ENCODE measurements around the gene ZRSR2. TPM values are rescaled to one million over a fixed set of nuclear protein-coding genes. Genes with fewer than 3 reads are reported as not detected.

Gene ZRSR2
- total and polyA plus RNA-seq, 11 donors, result 3.1 to 18.9 (median 7.6) TPM

DNA sequence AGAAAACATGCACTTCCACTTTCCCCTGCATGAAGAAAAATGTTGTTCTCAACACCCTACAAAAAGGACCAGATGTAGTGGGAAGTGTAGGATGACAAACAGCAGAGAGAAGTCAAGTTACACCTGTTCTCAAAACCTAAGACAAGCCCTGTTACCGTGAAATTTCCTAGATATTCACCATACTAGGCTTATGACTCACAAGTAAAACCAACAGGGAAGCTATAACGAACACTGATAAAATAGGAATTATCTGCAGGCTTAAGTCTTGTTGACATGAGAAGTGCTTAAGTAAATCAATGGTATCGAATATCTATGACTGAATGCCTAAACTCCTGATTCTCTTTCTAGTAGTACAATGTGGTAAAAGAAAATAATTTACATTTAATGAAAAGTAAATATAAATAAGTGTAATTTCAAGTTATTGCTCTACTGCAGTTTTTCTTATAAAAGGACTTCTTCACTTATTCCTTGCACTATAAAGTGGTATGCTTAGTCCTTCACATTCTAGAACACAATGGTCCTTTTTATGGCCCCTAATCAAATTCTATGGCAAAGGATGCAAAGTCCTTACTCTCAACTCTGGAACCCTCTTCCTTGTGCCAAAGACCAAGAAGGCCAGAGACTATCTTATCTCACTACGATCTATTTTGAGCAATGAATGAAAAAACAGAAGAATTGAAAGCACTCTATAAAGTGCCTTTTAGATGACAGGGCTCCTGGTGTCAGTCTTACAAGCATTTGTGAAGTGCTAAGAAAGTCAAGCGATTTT lies 44.7 kb downstream of the ZRSR2 start:
- Histone ChIP-seq H3K27ac (no peak overlapping the region), H3K9me3 (no peaks in the 10 kb centered on the region), H3K4me3 (no peak overlapping the region), H3K4me1 (peaks cover 0 to 7% (median 0%) of the 10 kb centered on the region in 12 donors), H3K27me3 (no peaks in the 10 kb centered on the region), H3K36me3 (peaks cover 0 to 21% (median 0%) of the 10 kb centered on the region in 9 donors)
- ATAC-seq (no peak), DNase-seq (no peak)
- whole genome bisulfite sequencing, 4 donors, result 43 to 65% (median 51%) methylated on average over 5 of the region's 5 CpGs
- intact Hi-C loops (cut with DNase I), result no loop called here
- TF ChIP-seq POLR2A (IDR thresholded peaks at IDR 0.05), result no peak
- TF ChIP-seq, protein P1, sequence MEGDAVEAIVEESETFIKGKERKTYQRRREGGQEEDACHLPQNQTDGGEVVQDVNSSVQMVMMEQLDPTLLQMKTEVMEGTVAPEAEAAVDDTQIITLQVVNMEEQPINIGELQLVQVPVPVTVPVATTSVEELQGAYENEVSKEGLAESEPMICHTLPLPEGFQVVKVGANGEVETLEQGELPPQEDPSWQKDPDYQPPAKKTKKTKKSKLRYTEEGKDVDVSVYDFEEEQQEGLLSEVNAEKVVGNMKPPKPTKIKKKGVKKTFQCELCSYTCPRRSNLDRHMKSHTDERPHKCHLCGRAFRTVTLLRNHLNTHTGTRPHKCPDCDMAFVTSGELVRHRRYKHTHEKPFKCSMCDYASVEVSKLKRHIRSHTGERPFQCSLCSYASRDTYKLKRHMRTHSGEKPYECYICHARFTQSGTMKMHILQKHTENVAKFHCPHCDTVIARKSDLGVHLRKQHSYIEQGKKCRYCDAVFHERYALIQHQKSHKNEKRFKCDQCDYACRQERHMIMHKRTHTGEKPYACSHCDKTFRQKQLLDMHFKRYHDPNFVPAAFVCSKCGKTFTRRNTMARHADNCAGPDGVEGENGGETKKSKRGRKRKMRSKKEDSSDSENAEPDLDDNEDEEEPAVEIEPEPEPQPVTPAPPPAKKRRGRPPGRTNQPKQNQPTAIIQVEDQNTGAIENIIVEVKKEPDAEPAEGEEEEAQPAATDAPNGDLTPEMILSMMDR (IDR thresholded peaks at IDR 0.05), result no peak

DNA sequence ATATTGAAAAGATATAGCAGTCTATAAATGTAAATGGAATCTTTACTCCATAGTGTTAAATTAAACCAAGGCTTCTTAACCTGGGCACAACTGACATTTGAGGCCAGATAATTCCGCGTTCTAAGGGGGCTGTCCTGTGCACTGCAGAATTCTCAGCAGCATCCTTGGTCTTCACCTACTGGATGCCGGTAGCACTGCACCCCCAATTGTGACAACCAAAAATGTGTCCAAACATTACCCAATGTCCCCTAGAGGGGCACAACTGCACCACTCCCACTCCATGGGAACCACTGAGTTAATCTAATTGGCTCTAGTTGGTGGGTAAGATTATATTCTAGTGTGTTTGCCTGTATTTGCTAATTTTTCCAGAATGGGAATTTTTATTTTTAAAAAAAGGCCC lies 47.7 kb downstream of the ZRSR2 start:
- ATAC-seq, result no peak
- H3K4me3 ChIP-seq, result no peak overlapping the region
- H3K36me3 ChIP-seq, result peaks cover 0 to 40% (median 15%) of the 10 kb centered on the region in 9 donors
- peaks cover 0 to 7% (median 0%) of the 10 kb centered on the region in 12 donors for H3K4me1 ChIP-seq
- 89 to 98% (median 92%) methylated on average over 3 of the region's 3 CpGs for WGBS, 4 donors
- no peak for DNase-seq
- intact Hi-C loops (cut with DNase I), result no loop called here
- H3K27ac ChIP-seq, result no peak overlapping the region
- H3K9me3 ChIP-seq, result no peaks in the 10 kb centered on the region
- TF ChIP-seq POLR2A (IDR thresholded peaks at IDR 0.05), result no peak
- TF ChIP-seq, protein P1 (IDR thresholded peaks at IDR 0.05), result no peak
- no peaks in the 10 kb centered on the region for H3K27me3 ChIP-seq

DNA sequence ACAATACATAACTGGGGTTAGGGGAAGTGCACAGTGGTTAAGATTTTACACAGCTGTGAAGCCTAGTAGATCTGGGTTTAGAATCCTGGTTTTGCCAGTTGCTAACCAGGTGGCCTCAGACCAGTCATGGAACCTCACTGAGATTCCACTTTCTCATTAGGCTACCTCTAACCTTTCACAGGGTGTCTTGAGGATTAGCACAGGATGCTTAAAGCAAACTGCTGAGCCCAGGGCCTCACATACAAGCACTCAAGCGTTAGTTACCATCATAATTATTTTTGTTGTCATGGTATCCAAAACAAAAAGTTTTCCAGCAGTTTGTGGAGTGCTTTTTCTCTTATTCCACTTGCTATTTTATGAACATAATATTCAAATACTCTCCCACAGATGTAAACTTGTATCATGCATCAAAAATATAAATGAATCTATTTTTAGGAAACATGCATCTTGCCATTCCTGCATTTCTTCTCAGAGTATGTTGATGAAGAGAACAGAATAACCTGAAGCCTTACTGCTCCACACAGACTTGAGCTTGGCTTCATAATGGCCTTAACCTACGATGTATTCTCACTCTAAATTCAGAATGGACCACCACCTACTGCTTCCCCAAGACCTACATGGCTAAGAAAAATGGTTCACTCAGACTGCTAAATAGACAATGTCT lies 51.7 kb downstream of the ZRSR2 start:
- intact Hi-C loops (cut with DNase I), result no loop called here
- TF ChIP-seq, protein P1 (IDR thresholded peaks at IDR 0.05), result no peak
- no peak for TF ChIP-seq POLR2A (IDR thresholded peaks at IDR 0.05)
- H3K4me3 ChIP-seq, result no peak overlapping the region
- no peaks in the 10 kb centered on the region for H3K9me3 ChIP-seq
- H3K36me3 ChIP-seq, result peaks cover 0 to 60% (median 32%) of the 10 kb centered on the region in 9 donors
- 67 to 78% (median 75%) methylated on average over 2 of the region's 2 CpGs for WGBS, 4 donors
- DNase-seq, result no peak
- no peak for ATAC-seq
- H3K27me3 ChIP-seq, result no peaks in the 10 kb centered on the region
- H3K4me1 ChIP-seq, result peaks cover 0 to 7% (median 0%) of the 10 kb centered on the region in 12 donors
- no peak overlapping the region for H3K27ac ChIP-seq

DNA sequence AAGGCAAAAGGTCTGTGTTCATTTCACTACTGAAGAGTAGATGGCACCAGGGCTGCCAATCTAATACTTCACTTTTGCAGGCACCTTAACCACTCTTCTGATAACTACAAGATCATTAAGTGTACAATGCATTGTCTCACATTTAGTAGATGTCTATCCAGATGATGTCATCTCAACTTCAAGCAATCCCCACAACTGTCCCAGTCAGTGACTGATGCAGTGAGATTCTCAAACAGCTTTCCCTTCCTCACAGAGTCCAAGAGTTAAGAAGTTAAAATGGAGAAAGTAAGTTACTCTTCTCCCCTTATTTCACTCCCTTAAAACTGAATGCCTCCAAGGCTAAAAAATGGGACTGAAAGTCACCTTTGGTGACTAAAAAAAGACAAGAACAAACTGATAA lies 53.7 kb downstream of the ZRSR2 start:
- ATAC-seq (no peak), DNase-seq (no peak)
- H3K4me1 ChIP-seq, result peaks cover 0 to 17% (median 2%) of the 10 kb centered on the region in 12 donors
- intact Hi-C loops (cut with DNase I), result no loop called here
- peaks cover 0 to 68% (median 32%) of the 10 kb centered on the region in 9 donors for H3K36me3 ChIP-seq
- no peaks in the 10 kb centered on the region for H3K9me3 ChIP-seq
- H3K27ac ChIP-seq, result no peak overlapping the region
- peaks cover 0 to 10% (median 0%) of the 10 kb centered on the region in 9 donors for H3K27me3 ChIP-seq
- H3K4me3 ChIP-seq, result no peak overlapping the region
- TF ChIP-seq, protein P1 (IDR thresholded peaks at IDR 0.05), result no peak
- no peak for TF ChIP-seq POLR2A (IDR thresholded peaks at IDR 0.05)

Data from heart left ventricle (tissue), 16 donors.